ENCODE data around the gene FSTL3.
"Not testable (repeated sequence)": the region's sequence is repeated elsewhere in the genome, so short reads cannot be mapped to it uniquely, and the experiment has no call there.

Gene FSTL3

GRCh38 chr19:662962-663681 is 13.1 kb upstream of the FSTL3 start, which contains the start of gene RNF126:
TSS of gene RNF126 (minus strand) at chr19:663214. CDS start at chr19:663121, 93 bp downstream.
- H3K4me3 ChIP-seq, result peak within 1 kb of the TSS; percentile 90
- H3K27ac ChIP-seq, result peak within 1 kb of the TSS; percentile 88 to 94
- TF ChIP-seq, protein P1, sequence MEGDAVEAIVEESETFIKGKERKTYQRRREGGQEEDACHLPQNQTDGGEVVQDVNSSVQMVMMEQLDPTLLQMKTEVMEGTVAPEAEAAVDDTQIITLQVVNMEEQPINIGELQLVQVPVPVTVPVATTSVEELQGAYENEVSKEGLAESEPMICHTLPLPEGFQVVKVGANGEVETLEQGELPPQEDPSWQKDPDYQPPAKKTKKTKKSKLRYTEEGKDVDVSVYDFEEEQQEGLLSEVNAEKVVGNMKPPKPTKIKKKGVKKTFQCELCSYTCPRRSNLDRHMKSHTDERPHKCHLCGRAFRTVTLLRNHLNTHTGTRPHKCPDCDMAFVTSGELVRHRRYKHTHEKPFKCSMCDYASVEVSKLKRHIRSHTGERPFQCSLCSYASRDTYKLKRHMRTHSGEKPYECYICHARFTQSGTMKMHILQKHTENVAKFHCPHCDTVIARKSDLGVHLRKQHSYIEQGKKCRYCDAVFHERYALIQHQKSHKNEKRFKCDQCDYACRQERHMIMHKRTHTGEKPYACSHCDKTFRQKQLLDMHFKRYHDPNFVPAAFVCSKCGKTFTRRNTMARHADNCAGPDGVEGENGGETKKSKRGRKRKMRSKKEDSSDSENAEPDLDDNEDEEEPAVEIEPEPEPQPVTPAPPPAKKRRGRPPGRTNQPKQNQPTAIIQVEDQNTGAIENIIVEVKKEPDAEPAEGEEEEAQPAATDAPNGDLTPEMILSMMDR (IDR thresholded peaks at IDR 0.05), result no peak
- peak; percentile 94 for DNase-seq (ENCODE audit: low spot score)

DNA sequence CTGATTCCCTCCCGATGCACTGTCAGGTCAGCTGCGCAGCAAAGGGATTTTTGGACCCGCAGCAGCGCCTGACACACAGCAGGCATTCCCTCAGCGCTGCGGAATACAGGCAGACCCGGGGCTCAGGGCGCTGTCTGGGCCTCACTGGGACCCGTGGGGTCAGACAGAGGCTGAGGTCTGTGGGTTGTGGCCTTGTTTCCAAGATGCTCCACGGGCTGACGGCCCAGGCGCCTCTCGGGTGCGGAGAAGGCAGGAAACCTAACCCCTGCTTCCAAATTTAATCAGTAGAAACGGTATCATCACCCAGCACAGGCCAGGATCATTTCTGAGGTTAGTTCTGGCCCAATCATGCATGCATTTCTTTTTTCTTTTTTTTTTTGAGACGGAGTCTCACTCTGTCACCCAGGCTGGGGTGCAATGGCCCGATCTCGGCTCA is 12.5 kb upstream of the FSTL3 start:
- Histone ChIP-seq H3K27ac (peak overlapping the region; percentile 85 to 94), H3K4me3 (peak overlapping the region; percentile 90)
- TF ChIP-seq, protein P1 (IDR thresholded peaks at IDR 0.05), result no peak
- no peak for DNase-seq (ENCODE audit: low spot score)

- no peak for DNase-seq (ENCODE audit: low spot score)
- TF ChIP-seq, protein P1 (IDR thresholded peaks at IDR 0.05), result peak; percentile 96
- Histone ChIP-seq H3K27ac (peak overlapping the region in 1 of 2 donors; percentile 17), H3K4me3 (peak overlapping the region; percentile 39)
Measured at GRCh38 chr19:664913-665443, 11.2 kb upstream of the FSTL3 start.

DNA sequence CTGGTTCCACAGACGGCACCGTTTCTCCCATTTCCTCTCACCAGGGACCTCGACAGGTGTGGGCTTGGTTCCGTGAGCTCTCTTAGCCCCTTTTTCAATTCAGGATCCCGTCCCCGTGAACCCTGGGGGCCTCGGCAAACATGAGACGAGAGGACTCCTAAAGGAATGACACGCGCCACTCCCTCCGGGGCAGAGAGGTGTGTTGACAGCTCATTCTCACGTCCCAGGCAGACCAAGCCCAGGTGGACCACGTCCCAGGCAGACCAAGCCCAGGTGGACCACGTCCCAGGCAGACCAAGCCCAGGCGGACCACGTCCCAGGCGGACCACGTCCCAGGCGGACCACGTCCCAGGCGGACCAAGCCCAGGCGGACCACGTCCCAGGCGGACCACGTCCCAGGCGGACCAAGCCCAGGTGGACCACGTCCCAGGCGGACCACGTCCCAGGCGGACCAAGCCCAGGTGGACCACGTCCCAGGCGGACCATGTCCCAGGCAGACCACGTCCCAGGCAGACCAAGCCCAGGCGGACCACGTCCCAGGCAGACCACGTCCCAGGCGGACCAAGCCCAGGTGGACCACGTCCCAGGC is 9.1 kb upstream of the FSTL3 start:
- not testable (repeated sequence) for DNase-seq (ENCODE audit: low spot score); H3K4me3 ChIP-seq
- H3K27ac ChIP-seq, result peak overlapping the region in 1 of 2 donors; percentile 48

DNA sequence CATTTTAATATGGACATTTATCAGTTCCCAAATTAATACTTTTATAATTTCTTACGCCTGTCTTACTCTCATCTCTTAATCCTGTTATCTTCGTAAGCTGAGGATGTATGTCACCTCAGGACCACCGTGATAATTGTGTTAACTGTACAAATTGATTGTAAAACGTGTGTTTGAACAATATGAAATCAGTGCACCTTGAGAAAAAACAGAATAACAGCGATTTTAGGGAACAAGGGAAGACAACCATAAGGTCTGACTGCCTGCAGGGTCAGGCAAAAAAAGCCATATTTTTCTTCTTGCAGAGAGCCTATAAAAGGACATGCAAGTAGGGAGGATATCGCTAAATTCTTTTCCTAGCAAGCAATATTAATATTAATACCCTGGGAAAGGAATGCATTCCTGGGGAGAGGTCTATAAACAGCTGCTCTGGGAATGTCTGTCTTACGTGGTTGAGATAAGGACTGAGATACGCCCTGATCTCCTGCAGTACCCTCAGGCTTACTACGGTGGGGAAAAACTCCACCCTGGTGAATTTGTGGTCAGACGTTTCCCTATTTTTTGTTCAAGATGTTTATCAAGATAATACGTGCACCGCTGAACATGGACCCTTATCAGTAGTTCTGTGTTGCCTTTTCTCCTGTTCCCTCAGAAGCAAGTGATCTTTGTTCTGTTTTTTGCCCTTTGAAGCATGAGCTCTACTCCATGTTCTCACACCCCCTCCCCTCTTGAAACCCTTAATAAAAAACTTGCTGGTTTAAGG is 7.3 kb upstream of the FSTL3 start:
- H3K27ac ChIP-seq; DNase-seq (ENCODE audit: low spot score); H3K4me3 ChIP-seq: not testable (repeated sequence)

GRCh38 chr19:670609-671075 is 5.5 kb upstream of the FSTL3 start:
- no peak overlapping the region for H3K27ac ChIP-seq
- no peak for DNase-seq (ENCODE audit: low spot score)
- TF ChIP-seq, protein P1 (IDR thresholded peaks at IDR 0.05), result no peak
- H3K4me3 ChIP-seq, result no peak overlapping the region

GRCh38 chr19:674282-675151 is 1.7 kb upstream of the FSTL3 start:
- no peak for DNase-seq (ENCODE audit: low spot score)
- H3K4me3 ChIP-seq, result no peak overlapping the region
- peak overlapping the region in 1 of 2 donors; percentile 93 for H3K27ac ChIP-seq
- TF ChIP-seq, protein P1 (IDR thresholded peaks at IDR 0.05), result no peak

Measured in coronary artery (tissue), 2 donors.